Ecto neural progenitor cell (in vitro differentiated cells): ENCODE measurements around the gene RNF182.

Source experiments
- DNase-seq: peaks from one replicate; pipeline ENCODE4 v3.0.0-alpha.2; 2018; ENCODE audit warnings: low spot score

Gene RNF182, protein sequence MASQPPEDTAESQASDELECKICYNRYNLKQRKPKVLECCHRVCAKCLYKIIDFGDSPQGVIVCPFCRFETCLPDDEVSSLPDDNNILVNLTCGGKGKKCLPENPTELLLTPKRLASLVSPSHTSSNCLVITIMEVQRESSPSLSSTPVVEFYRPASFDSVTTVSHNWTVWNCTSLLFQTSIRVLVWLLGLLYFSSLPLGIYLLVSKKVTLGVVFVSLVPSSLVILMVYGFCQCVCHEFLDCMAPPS

DNA sequence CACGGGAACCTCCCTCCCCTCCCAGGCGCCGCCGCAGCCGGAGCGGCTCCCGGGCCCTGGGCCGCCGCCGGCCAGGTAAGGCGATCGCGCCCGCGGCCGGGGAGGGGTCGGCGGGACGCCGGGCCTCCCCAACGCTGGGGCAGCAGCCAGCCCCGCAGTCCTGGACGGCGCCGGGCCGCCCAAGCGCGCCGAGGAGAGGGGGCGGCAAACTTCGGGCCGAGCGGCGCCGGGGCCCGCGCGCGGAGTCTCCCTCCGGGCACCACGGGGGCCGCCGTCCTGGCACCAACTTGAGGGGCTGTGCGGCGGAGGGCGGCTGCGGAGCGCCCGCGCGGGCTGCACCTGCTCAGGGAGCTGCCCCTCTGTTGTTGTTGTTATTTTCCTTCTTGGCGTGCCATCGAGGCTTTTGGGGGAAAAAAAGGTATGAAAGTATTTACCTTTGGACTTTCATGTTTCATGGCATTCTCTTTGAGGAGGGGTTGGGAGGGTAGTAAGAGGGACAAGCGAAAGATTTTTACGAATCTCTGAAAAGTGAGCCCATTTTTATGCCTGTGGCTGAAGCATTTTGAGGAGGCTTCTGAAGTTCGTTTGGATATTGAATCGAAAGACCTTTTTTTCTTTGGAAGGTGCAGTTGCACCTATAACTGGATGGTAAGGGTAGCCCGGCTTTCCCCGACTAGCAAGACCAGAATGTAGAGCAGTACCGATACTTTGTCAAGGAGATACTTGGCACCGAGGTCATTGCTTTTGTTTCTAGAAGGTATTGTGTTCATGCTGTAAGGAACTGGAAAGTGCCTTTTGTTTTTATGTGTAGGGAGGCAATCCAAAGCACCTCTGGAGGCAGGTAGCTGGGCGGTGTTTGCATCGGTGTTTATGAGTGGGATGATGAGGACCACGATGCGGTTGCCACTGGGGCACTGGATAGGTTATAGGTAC is at the start of gene RNF182:
Gene RNF182 (plus strand): TSS at position 4 of the 933 bp plus-strand sequence. CDS start 52,168 bp downstream, outside the sequence.
- peak; percentile 56 for DNase-seq

DNA sequence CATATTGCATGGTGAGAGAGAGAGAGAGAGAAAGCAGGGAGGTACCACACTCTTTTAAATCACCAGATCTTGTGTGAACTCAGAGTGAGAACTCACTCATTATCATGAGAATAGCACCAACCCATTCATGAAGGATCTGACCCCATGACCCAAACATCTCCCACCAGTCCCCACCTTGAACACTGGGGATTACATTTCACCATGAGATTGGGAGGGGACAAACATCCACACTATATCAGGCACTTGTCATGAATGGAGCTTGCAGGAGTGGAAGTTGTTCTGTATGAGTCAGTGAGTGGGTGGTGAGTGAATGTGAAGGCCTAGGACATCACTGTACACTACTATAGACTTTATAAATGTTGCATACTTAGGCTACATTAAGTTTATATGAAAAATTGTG is 47.7 kb upstream of the RNF182 start:
- DNase-seq: peak; percentile 7

GRCh38 chr6:13880061-13880663 is 44.6 kb upstream of the RNF182 start:
- DNase-seq: peak; percentile 9

DNA sequence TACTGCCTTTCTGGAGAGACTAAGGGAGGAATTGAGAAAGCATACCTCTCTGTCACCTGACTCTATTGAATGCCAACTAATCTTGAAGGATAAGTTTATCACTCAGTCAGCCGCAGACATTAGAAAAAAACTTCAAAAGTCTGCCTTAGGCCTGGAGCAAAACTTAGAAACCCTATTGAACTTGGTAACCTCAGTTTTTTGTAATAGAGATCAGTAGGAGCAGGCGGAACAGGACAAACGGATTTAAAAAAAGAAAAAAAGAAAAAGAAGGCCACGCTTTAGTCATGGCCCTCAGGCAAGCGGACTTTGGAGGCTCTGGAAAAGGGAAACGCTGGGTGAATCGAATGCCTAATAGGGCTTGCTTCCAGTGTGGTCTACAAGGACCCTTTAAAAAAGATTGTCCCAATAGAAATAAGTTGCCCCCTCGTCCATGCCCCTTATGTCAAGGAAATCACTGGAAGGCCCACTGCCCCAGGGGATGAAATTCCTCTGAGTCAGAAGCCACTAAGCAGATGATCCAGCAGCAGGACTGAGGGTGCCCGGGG is 43.1 kb upstream of the RNF182 start:
- DNase-seq: no peak

DNA sequence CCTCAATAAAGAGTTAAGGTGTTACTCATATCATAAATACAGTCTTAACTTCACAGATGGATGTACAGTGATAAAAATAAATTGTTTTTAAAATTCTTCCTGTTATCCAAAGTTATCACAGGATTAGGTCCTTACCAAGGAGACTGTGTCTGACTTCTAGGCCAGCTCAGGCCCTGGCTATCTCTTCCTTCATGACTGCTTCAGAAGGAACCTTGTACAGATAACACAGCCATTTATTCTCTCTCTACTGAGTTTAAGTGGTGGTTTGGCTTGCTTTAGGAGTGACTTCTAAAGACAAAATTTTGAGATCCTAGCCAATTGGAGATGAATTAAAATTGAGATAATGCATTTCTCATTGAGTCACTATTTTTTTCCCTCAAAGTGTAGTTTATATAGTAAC is 40.8 kb upstream of the RNF182 start:
- DNase-seq: no peak

DNA sequence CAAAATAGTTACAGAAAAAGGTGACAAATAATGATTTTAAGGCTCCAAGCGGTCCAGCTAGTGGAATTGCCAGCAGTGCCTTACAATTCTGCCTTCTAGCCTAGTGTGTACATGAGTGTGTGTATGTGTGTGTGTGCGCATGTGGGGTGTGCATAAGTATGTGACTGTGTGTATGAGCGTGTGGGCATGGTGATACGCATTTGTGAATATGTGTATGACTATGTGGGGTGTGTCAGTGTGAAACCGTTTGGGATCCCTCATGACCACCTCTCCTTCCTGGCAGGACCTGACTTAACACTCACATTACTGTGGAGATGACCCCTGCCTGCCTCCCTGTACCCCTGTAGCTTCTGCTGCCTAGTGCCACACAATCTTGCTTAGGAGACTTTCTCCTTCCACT is 40.4 kb upstream of the RNF182 start:
- DNase-seq: no peak

GRCh38 chr6:13885601-13886000 is 39.2 kb upstream of the RNF182 start:
- DNase-seq: no peak

DNA sequence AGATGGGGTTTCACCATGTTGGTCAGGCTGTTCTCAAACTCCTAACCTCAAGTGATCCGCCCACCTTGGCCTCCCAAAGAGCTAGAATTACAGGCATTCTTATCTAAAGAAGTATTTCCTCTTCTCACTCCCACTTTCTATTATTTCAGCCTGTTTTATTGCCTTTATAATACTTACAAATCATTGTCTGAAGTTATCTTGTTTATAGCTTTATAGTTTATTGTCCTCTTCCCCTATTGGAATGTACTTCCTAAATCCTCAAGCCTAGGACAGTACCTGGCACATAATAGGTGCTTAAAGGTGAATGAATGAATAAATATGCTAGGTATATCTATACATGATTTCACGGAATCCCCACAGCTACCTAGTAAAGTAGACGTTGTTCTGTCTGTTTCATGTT is 37.8 kb upstream of the RNF182 start:
- no peak for DNase-seq

DNA sequence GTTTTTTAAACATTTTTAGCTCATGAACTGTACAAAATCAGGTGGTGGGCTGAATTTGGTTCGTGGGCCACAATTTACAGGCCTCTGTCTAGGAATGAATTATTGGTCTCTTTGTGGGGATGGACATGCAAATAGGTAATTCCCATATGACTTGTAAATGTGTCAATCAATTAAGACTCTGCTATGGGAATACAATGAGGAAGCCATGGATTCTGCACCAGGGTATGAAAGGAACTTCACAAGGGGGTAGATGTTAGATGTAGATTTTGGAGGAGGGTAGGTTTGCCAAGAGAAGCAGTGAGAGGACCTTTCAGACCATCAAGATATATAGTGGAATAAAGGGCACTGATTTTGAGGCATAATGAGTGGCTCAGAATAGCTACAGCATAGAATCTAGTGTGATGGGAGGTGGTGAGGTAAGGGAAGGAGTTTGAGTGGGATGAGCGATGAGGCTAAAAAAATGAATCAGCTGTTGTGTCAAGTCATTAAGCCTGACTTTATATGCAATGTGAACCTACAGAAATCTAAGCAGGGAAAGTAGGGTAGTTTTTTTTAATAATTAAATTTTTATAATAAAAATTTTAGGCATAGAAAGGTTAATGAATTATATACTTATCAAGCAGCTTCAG is 32.6 kb upstream of the RNF182 start:
- no peak for DNase-seq

- no peak for DNase-seq
Observed at GRCh38 chr6:13902922-13903321, 21.8 kb upstream of the RNF182 start.

GRCh38 chr6:13903364-13903763 is 21.4 kb upstream of the RNF182 start:
- no peak for DNase-seq

DNA sequence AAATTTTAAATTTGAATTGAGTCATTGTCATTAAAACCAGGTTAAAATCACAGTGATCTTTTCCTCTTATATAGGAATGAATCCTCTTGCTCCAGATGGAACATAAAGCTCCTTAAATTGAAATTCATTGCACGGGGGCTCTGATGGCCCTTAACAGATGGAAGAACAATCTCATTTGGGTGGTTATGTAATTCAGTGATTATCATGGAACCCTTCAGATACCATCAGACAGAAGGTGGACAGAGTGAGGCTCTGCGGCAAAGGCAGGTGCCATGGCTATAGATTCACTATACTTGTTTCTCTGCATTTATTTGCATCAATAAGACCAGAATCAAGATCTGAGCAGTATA is 17.8 kb upstream of the RNF182 start:
- DNase-seq: no peak

DNA sequence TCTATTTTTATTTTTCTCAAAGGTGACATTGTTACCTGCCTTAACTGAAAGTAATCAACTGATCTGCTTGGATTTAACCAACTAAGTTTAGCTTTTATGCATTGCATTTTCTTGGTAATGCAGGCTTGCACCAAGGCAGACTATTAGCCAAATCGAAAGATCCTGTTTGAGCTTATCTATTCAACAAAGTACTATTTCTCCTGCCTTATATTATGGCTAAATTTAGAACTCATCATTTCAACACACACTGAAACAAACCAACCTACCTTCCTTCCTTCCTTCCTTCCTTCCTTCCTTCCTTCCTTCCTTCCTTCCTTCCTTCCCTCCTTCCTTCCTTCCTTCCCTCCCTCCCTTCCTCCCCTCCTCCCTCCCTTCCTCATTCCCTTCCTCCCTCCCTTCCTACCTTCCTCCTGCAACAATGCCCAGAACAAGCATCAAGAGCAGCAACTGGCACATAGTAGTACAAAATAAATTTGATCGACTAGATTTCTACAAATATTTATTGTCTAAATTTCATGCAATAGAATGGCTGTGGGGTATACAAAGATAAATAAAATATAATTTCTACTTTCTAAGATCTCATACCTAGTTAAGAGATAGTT is 17.0 kb upstream of the RNF182 start:
- DNase-seq: no peak

- peak; percentile 58 for DNase-seq
Observed at GRCh38 chr6:13908955-13909381, 15.8 kb upstream of the RNF182 start.

- DNase-seq: no peak
Observed at GRCh38 chr6:13910443-13910842, 14.3 kb upstream of the RNF182 start.

GRCh38 chr6:13911337-13911736 is 13.4 kb upstream of the RNF182 start:
- DNase-seq: no peak

GRCh38 chr6:13913226-13914001 is 11.3 kb upstream of the RNF182 start:
- no peak for DNase-seq

GRCh38 chr6:13914351-13914750 is 10.4 kb upstream of the RNF182 start:
- DNase-seq: no peak

- no peak for DNase-seq
Observed at GRCh38 chr6:13915561-13916229, 9.1 kb upstream of the RNF182 start.

DNA sequence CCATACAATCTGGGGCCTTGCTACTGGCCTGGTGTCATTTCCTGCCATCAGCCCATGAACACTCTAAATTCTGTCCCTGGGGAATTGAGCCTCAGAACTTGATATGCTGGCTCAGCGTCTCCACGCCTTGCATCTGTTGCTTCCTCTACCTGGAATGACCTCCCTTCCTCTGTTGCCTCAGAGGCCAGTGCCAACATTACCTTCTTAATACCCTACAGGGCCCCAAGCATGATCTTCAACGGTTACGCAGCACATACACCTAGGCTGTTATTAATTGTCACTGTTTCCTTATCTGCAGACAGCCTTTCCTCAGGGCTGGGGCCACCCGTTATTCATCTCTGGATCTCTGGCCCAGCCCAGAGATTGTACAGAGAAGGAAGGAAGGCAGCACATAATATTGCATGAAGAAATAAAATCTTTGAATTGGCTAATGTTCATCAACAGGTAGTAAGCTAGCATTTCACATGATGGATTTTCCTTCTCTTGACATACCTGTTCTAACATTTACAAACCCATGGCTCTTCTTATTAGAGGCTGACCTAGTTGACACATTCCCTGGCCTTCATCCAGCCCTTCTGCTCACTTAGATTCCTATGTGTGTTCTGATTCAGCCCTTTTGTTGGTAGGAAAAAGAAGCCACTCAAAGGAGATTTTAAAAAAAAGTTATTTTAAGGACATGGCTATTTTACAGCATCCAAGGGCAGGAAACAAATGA is 8.4 kb upstream of the RNF182 start:
- DNase-seq: no peak
